SU-DHL-6 (cell line): ENCODE measurements around the gene DPP4.

ENCODE experiments used
- CTCF ChIP-seq: fragments of 200-600 bp; sonication (generic); IDR thresholded peaks from one replicate; pipeline ENCODE4 v1.5.1; 2017; ENCODE audit warnings: antibody characterized with exemption, mild to moderate bottlenecking, low read length, moderate library complexity; ENCODE audit not compliant: insufficient read depth, poor library complexity, severe bottlenecking
- EZH2phosphoT487 ChIP-seq: fragments of 200-600 bp; sonication (generic), shearing (Covaris generic); conservative IDR thresholded peaks from 2 replicates; pipeline ENCODE4 v1.6.1; 2018; ENCODE audit warnings: mild to moderate bottlenecking, antibody characterized with exemption, low read length, moderate library complexity, mixed read lengths

GRCh38 chr2:162100579-162100978 lies 26.6 kb upstream of the DPP4 start:
- TF ChIP-seq CTCF (no peak), EZH2phosphoT487 (no peak)
